GM23338 (cell line): ENCODE data around the gene IRF1. TPM values are rescaled to one million over a fixed set of nuclear protein-coding genes. Genes with fewer than 3 reads are reported as not detected.

ENCODE experiments used
- ATAC-seq: fragments of 200-7000 bp; cut with Tn5 transposase; 3 replicates; pipeline ENCODE4 v1.9.1; 2020
- DNase-seq: peaks from one replicate; pipeline ENCODE4 v3.0.0-alpha.2; 2015; ENCODE audit warnings: low spot score
- H2AFZ ChIP-seq: fragments of 200-600 bp; sonication (generic); 2 replicates; pipeline ENCODE4 v1.8.0; 2016; ENCODE audit warnings: antibody characterized with exemption, mild to moderate bottlenecking, moderate library complexity
- H3F3A ChIP-seq: fragments of 200-600 bp; sonication (generic); replicated peaks from 2 replicates; pipeline ENCODE4 v1.8.0; 2017; ENCODE audit warnings: antibody characterized with exemption, mixed run types, low read depth
- H3K27ac ChIP-seq: fragments of 200-600 bp; sonication (generic); 2 replicates; pipeline ENCODE4 v1.6.1; 2016; ENCODE audit warnings: low read depth
- H3K27me3 ChIP-seq: fragments of 200-600 bp; sonication (generic); 2 replicates; pipeline ENCODE4 v1.8.0; 2016; ENCODE audit warnings: mild to moderate bottlenecking, mixed run types, moderate library complexity; ENCODE audit not compliant: insufficient read depth
- H3K36me3 ChIP-seq: fragments of 200-600 bp; sonication (generic); 2 replicates; pipeline ENCODE4 v1.8.0; 2016; ENCODE audit warnings: mild to moderate bottlenecking; ENCODE audit not compliant: insufficient read depth
- H3K4me1 ChIP-seq: fragments of 200-600 bp; sonication (generic); 2 replicates; pipeline ENCODE4 v1.8.0; 2016; ENCODE audit warnings: mild to moderate bottlenecking, moderate library complexity; ENCODE audit not compliant: insufficient read depth
- H3K4me2 ChIP-seq: fragments of 200-600 bp; sonication (generic); 2 replicates; pipeline ENCODE4 v1.7.1; 2017; ENCODE audit warnings: mixed run types
- H3K4me3 ChIP-seq: fragments of 200-600 bp; sonication (generic); 2 replicates; pipeline ENCODE4 v1.6.1; 2016; ENCODE audit warnings: mixed run types
- H3K79me2 ChIP-seq: fragments of 200-600 bp; sonication (generic); replicated peaks from 2 replicates; pipeline ENCODE4 v1.8.0; 2017; ENCODE audit warnings: mild to moderate bottlenecking; ENCODE audit not compliant: insufficient read depth
- H3K9me2 ChIP-seq: fragments of 200-600 bp; sonication (generic); 2 replicates; pipeline ENCODE4 v1.8.0; 2017; ENCODE audit not compliant: insufficient read depth
- H4K20me1 ChIP-seq: fragments of 200-600 bp; sonication (generic); replicated peaks from 2 replicates; pipeline ENCODE4 v1.8.0; 2017; ENCODE audit warnings: mild to moderate bottlenecking; ENCODE audit not compliant: insufficient read depth
- H3K27ac Mint-ChIP-seq: 2 replicates; pipeline ENCODE4 v1.8.0; 2020; ENCODE audit warnings: inconsistent platforms, mild to moderate bottlenecking, moderate library complexity, mixed read lengths
- H3K27me3 Mint-ChIP-seq: 3 replicates; pipeline ENCODE4 v1.8.0; 2022; ENCODE audit warnings: low read depth, mild to moderate bottlenecking, moderate library complexity, mixed read lengths, inconsistent platforms; ENCODE audit not compliant: insufficient read depth, poor library complexity
- H3K36me3 Mint-ChIP-seq: 3 replicates; pipeline ENCODE4 v1.8.0; 2021; ENCODE audit warnings: low read depth, mild to moderate bottlenecking, inconsistent platforms, moderate library complexity, mixed read lengths
- H3K4me1 Mint-ChIP-seq: 3 replicates; pipeline ENCODE4 v1.8.0; 2020; ENCODE audit warnings: mild to moderate bottlenecking, inconsistent platforms, mixed read lengths
- H3K4me3 Mint-ChIP-seq: 3 replicates; pipeline ENCODE4 v1.8.0; 2021; ENCODE audit warnings: moderate library complexity, mild to moderate bottlenecking, inconsistent platforms, mixed read lengths
- H3K9me3 Mint-ChIP-seq: 3 replicates; pipeline ENCODE4 v1.8.0; 2020; ENCODE audit warnings: moderate library complexity, mild to moderate bottlenecking, inconsistent platforms, mixed read lengths
- CREB1 ChIP-seq: fragments of 250-450 bp; sonication (Bioruptor Pico); IDR thresholded peaks from 2 replicates; pipeline ENCODE4 v1.5.0; 2020; ENCODE audit warnings: low read depth, mild to moderate bottlenecking, moderate library complexity
- EZH2 ChIP-seq: fragments of 200-600 bp; sonication (generic); IDR thresholded peaks from one replicate; pipeline ENCODE4 v1.8.0; 2017; ENCODE audit warnings: antibody characterized with exemption, mild to moderate bottlenecking, low read depth; ENCODE audit not compliant: unreplicated experiment
- JUNB ChIP-seq: IDR thresholded peaks from one replicate; pipeline ENCODE4 v1.6.1; 2016; ENCODE audit warnings: antibody characterized with exemption; ENCODE audit not compliant: unreplicated experiment
- NANOG ChIP-seq: IDR thresholded peaks from 2 replicates; pipeline ENCODE4 v1.6.1; 2016; ENCODE audit warnings: antibody characterized with exemption, borderline replicate concordance
- POLR2AphosphoS5 ChIP-seq: IDR thresholded peaks from 2 replicates; pipeline ENCODE4 v1.6.1; 2016; ENCODE audit warnings: antibody characterized with exemption, low read depth
- STAT1 ChIP-seq: IDR thresholded peaks from one replicate; pipeline ENCODE4 v1.6.1; 2016; ENCODE audit warnings: antibody characterized with exemption; ENCODE audit not compliant: unreplicated experiment
- ZNF114 ChIP-seq: fragments of 250-450 bp; sonication (Bioruptor Pico); IDR thresholded peaks from 2 replicates; pipeline ENCODE4 v1.5.0; 2020; ENCODE audit warnings: mild to moderate bottlenecking, moderate library complexity
- ZNF331 ChIP-seq: fragments of 250-450 bp; sonication (Bioruptor Pico); IDR thresholded peaks from 2 replicates; pipeline ENCODE4 v1.5.0; 2020; ENCODE audit warnings: low read depth, mild to moderate bottlenecking, moderate library complexity
- polyA plus RNA-seq: library from polyadenylated mRNA; unstranded; fragments of >200 nt; fragmentation: Nextera tagmentation; extraction: Ambion mirVana; gene quantifications from 2 replicates; pipeline ENCODE4 v1.2.1, GENCODE V29; 2016
- total RNA-seq: library from RNA; depleted of rRNA; stranded (reverse); fragments of >200 nt; shearing (Covaris generic); gene quantifications from 2 replicates; pipeline ENCODE4 v1.2.3, GENCODE V29; 2014
- TF ChIP-seq, protein P1 (sequence below): IDR thresholded peaks from 2 replicates; pipeline ENCODE4 v1.6.1; 2016; ENCODE audit warnings: antibody characterized with exemption
- TF ChIP-seq, protein P2 (sequence below): fragments of 250-450 bp; sonication (Bioruptor Pico); IDR thresholded peaks from 2 replicates; pipeline ENCODE4 v1.5.0; 2020; ENCODE audit warnings: mild to moderate bottlenecking, moderate library complexity
- TF ChIP-seq, protein P3 (sequence below): IDR thresholded peaks from one replicate; pipeline ENCODE4 v1.6.1; 2018; ENCODE audit warnings: antibody characterized with exemption; ENCODE audit not compliant: unreplicated experiment

IRF1 gene
- total and polyA plus RNA-seq, 2 experiments from 2014 or later, result 6.9 to 8.6 TPM

DNA sequence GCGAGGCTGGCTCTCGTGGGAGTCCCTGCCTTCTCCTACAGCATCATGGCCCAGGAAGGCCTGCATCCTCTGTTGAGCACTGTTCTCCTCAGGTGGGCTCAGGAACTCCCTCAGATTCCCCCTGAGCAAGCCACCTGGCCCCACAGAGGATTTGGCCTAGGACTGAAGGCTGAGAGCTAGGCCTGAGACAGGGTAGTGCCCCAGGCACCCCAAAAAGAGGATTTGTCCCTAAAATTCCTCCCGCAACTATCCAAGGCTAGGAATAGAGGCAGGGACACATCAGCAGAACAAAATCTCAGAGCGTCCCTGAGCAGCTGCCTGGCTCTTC lies 11.0 kb upstream of the IRF1 start:
- H3K4me2 ChIP-seq, result no peak overlapping the region
- no peaks in the 10 kb centered on the region for H3K79me2 ChIP-seq
- H3K27ac ChIP-seq, result no peak overlapping the region
- H3K36me3 Mint-ChIP-seq, result no peaks in the 10 kb centered on the region
- H3F3A ChIP-seq, result no peaks in the 10 kb centered on the region
- H3K27ac Mint-ChIP-seq, result no peak overlapping the region
- no peaks in the 10 kb centered on the region; the same call in 1 of the 2 replicates for H3K9me2 ChIP-seq
- no peaks in the 10 kb centered on the region for H4K20me1 ChIP-seq
- H3K27me3 Mint-ChIP-seq, result peaks cover 4% of the 10 kb centered on the region
- ATAC-seq (no peak), DNase-seq (no peak)
- no peaks in the 10 kb centered on the region for H3K36me3 ChIP-seq
- no peak for TF ChIP-seq ZNF331 (CRISPR knock-in tag)
- TF ChIP-seq, protein P1, sequence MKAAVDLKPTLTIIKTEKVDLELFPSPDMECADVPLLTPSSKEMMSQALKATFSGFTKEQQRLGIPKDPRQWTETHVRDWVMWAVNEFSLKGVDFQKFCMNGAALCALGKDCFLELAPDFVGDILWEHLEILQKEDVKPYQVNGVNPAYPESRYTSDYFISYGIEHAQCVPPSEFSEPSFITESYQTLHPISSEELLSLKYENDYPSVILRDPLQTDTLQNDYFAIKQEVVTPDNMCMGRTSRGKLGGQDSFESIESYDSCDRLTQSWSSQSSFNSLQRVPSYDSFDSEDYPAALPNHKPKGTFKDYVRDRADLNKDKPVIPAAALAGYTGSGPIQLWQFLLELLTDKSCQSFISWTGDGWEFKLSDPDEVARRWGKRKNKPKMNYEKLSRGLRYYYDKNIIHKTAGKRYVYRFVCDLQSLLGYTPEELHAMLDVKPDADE, result no peak
- TF ChIP-seq JUNB, result no peak
- TF ChIP-seq NANOG, result no peak
- TF ChIP-seq POLR2AphosphoS5, result no peak
- TF ChIP-seq EZH2, result no peak
- TF ChIP-seq, protein P2, sequence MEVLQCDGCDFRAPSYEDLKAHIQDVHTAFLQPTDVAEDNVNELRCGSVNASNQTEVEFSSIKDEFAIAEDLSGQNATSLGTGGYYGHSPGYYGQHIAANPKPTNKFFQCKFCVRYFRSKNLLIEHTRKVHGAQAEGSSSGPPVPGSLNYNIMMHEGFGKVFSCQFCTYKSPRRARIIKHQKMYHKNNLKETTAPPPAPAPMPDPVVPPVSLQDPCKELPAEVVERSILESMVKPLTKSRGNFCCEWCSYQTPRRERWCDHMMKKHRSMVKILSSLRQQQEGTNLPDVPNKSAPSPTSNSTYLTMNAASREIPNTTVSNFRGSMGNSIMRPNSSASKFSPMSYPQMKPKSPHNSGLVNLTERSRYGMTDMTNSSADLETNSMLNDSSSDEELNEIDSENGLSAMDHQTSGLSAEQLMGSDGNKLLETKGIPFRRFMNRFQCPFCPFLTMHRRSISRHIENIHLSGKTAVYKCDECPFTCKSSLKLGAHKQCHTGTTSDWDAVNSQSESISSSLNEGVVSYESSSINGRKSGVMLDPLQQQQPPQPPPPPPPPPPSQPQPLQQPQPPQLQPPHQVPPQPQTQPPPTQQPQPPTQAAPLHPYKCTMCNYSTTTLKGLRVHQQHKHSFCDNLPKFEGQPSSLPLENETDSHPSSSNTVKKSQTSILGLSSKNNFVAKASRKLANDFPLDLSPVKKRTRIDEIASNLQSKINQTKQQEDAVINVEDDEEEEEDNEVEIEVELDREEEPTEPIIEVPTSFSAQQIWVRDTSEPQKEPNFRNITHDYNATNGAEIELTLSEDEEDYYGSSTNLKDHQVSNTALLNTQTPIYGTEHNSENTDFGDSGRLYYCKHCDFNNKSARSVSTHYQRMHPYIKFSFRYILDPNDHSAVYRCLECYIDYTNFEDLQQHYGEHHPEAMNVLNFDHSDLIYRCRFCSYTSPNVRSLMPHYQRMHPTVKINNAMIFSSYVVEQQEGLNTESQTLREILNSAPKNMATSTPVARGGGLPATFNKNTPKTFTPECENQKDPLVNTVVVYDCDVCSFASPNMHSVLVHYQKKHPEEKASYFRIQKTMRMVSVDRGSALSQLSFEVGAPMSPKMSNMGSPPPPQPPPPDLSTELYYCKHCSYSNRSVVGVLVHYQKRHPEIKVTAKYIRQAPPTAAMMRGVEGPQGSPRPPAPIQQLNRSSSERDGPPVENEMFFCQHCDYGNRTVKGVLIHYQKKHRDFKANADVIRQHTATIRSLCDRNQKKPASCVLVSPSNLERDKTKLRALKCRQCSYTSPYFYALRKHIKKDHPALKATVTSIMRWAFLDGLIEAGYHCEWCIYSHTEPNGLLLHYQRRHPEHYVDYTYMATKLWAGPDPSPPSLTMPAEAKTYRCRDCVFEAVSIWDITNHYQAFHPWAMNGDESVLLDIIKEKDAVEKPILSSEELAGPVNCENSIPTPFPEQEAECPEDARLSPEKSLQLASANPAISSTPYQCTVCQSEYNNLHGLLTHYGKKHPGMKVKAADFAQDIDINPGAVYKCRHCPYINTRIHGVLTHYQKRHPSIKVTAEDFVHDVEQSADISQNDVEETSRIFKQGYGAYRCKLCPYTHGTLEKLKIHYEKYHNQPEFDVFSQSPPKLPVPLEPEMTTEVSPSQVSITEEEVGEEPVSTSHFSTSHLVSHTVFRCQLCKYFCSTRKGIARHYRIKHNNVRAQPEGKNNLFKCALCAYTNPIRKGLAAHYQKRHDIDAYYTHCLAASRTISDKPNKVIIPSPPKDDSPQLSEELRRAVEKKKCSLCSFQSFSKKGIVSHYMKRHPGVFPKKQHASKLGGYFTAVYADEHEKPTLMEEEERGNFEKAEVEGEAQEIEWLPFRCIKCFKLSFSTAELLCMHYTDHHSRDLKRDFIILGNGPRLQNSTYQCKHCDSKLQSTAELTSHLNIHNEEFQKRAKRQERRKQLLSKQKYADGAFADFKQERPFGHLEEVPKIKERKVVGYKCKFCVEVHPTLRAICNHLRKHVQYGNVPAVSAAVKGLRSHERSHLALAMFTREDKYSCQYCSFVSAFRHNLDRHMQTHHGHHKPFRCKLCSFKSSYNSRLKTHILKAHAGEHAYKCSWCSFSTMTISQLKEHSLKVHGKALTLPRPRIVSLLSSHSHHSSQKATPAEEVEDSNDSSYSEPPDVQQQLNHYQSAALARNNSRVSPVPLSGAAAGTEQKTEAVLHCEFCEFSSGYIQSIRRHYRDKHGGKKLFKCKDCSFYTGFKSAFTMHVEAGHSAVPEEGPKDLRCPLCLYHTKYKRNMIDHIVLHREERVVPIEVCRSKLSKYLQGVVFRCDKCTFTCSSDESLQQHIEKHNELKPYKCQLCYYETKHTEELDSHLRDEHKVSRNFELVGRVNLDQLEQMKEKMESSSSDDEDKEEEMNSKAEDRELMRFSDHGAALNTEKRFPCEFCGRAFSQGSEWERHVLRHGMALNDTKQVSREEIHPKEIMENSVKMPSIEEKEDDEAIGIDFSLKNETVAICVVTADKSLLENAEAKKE, result no peak
- no peak for TF ChIP-seq STAT1
- no peak for TF ChIP-seq ZNF114 (CRISPR knock-in tag)
- TF ChIP-seq CREB1 (CRISPR knock-in tag), result no peak
- TF ChIP-seq, protein P3, sequence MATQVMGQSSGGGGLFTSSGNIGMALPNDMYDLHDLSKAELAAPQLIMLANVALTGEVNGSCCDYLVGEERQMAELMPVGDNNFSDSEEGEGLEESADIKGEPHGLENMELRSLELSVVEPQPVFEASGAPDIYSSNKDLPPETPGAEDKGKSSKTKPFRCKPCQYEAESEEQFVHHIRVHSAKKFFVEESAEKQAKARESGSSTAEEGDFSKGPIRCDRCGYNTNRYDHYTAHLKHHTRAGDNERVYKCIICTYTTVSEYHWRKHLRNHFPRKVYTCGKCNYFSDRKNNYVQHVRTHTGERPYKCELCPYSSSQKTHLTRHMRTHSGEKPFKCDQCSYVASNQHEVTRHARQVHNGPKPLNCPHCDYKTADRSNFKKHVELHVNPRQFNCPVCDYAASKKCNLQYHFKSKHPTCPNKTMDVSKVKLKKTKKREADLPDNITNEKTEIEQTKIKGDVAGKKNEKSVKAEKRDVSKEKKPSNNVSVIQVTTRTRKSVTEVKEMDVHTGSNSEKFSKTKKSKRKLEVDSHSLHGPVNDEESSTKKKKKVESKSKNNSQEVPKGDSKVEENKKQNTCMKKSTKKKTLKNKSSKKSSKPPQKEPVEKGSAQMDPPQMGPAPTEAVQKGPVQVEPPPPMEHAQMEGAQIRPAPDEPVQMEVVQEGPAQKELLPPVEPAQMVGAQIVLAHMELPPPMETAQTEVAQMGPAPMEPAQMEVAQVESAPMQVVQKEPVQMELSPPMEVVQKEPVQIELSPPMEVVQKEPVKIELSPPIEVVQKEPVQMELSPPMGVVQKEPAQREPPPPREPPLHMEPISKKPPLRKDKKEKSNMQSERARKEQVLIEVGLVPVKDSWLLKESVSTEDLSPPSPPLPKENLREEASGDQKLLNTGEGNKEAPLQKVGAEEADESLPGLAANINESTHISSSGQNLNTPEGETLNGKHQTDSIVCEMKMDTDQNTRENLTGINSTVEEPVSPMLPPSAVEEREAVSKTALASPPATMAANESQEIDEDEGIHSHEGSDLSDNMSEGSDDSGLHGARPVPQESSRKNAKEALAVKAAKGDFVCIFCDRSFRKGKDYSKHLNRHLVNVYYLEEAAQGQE, result no peak
- H3K27me3 ChIP-seq, result no peaks in the 10 kb centered on the region
- H3K4me3 Mint-ChIP-seq, result no peak overlapping the region
- H2AFZ ChIP-seq, result no peak overlapping the region
- 0 out of 3 replicates have a peak, but pooled peaks cover 2% of the 10 kb centered on the region for H3K4me1 Mint-ChIP-seq
- H3K4me3 ChIP-seq, result no peak overlapping the region
- no peaks in the 10 kb centered on the region for H3K9me3 Mint-ChIP-seq
- H3K4me1 ChIP-seq, result no peaks in the 10 kb centered on the region
